HEK293 (cell line): ENCODE results near the gene MEGF8.
A peak's percentile ranks its signal among the peaks of the same experiment; 100 is the strongest.

Experiments used
- BCL6B ChIP-seq: fragments of 450-650 bp; formaldehyde crosslinking; IDR thresholded peaks from 2 replicates; pipeline ENCODE4 v1.5.1; 2017; ENCODE audit warnings: missing biosample characterization, missing genetic modification characterization
- CTCF ChIP-seq: fragments of 450-650 bp; formaldehyde crosslinking; IDR thresholded peaks from 2 replicates; pipeline ENCODE4 v1.5.1; 2016; ENCODE audit warnings: missing biosample characterization, missing genetic modification characterization
- GLIS2 ChIP-seq: fragments of 450-650 bp; formaldehyde crosslinking; IDR thresholded peaks from 2 replicates; pipeline ENCODE4 v1.5.1; 2016; ENCODE audit warnings: missing biosample characterization, missing genetic modification characterization
- KLF9 ChIP-seq: fragments of 450-650 bp; formaldehyde crosslinking; IDR thresholded peaks from 2 replicates; pipeline ENCODE4 v1.5.1; 2016; ENCODE audit warnings: missing biosample characterization, missing genetic modification characterization, low read depth
- OVOL3 ChIP-seq: fragments of 450-650 bp; formaldehyde crosslinking; IDR thresholded peaks from 2 replicates; pipeline ENCODE4 v1.5.1; 2016; ENCODE audit warnings: missing biosample characterization, missing genetic modification characterization
- SCRT2 ChIP-seq: fragments of 450-650 bp; formaldehyde crosslinking; IDR thresholded peaks from 2 replicates; pipeline ENCODE4 v1.5.1; 2016; ENCODE audit warnings: missing biosample characterization, missing genetic modification characterization
- SP2 ChIP-seq: fragments of 450-650 bp; formaldehyde crosslinking; IDR thresholded peaks from 2 replicates; pipeline ENCODE4 v1.5.1; 2016; ENCODE audit warnings: missing biosample characterization, missing genetic modification characterization
- ZBTB11 ChIP-seq: fragments of 450-650 bp; formaldehyde crosslinking; conservative IDR thresholded peaks from 2 replicates; pipeline ENCODE4 v1.5.1; 2016; ENCODE audit warnings: low read depth, missing biosample characterization, missing genetic modification characterization
- ZBTB17 ChIP-seq: fragments of 450-650 bp; formaldehyde crosslinking; IDR thresholded peaks from 2 replicates; pipeline ENCODE4 v1.5.1; 2016; ENCODE audit warnings: missing biosample characterization, missing genetic modification characterization
- ZBTB26 ChIP-seq: fragments of 450-650 bp; formaldehyde crosslinking; optimal IDR thresholded peaks from 2 replicates; pipeline ENCODE3; 2016; ENCODE audit warnings: missing biosample characterization, mild to moderate bottlenecking, missing genetic modification characterization
- ZBTB7A ChIP-seq: fragments of 450-650 bp; formaldehyde crosslinking; IDR thresholded peaks from 2 replicates; pipeline ENCODE4 v1.5.1; 2016; ENCODE audit warnings: low read depth, missing biosample characterization, missing genetic modification characterization
- ZFHX2 ChIP-seq: fragments of 450-650 bp; formaldehyde crosslinking; conservative IDR thresholded peaks from 2 replicates; pipeline ENCODE4 v1.5.1; 2016; ENCODE audit warnings: missing biosample characterization, missing genetic modification characterization
- ZNF10 ChIP-seq: fragments of 450-650 bp; formaldehyde crosslinking; IDR thresholded peaks from 2 replicates; pipeline ENCODE4 v1.5.1; 2017; ENCODE audit warnings: missing biosample characterization, missing genetic modification characterization
- ZNF114 ChIP-seq: fragments of 450-650 bp; formaldehyde crosslinking; IDR thresholded peaks from 2 replicates; pipeline ENCODE4 v1.5.0; 2017; ENCODE audit warnings: missing biosample characterization, missing genetic modification characterization
- ZNF121 ChIP-seq: fragments of 450-650 bp; formaldehyde crosslinking; IDR thresholded peaks from 2 replicates; pipeline ENCODE4 v1.5.1; 2016; ENCODE audit warnings: missing biosample characterization, missing genetic modification characterization
- ZNF2 ChIP-seq: fragments of 450-650 bp; formaldehyde crosslinking; IDR thresholded peaks from 2 replicates; pipeline ENCODE4 v1.5.1; 2016; ENCODE audit warnings: missing biosample characterization, missing genetic modification characterization
- ZNF248 ChIP-seq: fragments of 450-650 bp; formaldehyde crosslinking; IDR thresholded peaks from 2 replicates; pipeline ENCODE4 v1.5.1; 2017; ENCODE audit warnings: missing biosample characterization, missing genetic modification characterization
- ZNF266 ChIP-seq: fragments of 450-650 bp; formaldehyde crosslinking; IDR thresholded peaks from 2 replicates; pipeline ENCODE4 v1.5.1; 2016; ENCODE audit warnings: missing biosample characterization, missing genetic modification characterization, low read depth
- ZNF433 ChIP-seq: fragments of 450-650 bp; formaldehyde crosslinking; IDR thresholded peaks from 2 replicates; pipeline ENCODE4 v1.5.1; 2016; ENCODE audit warnings: missing biosample characterization, missing genetic modification characterization, low read depth
- ZNF629 ChIP-seq: fragments of 450-650 bp; formaldehyde crosslinking; IDR thresholded peaks from 2 replicates; pipeline ENCODE4 v1.5.1; 2017; ENCODE audit warnings: missing biosample characterization, missing genetic modification characterization
- ZNF692 ChIP-seq: fragments of 450-650 bp; formaldehyde crosslinking; IDR thresholded peaks from 2 replicates; pipeline ENCODE4 v1.5.1; 2016; ENCODE audit warnings: missing biosample characterization, missing genetic modification characterization
- ZNF777 ChIP-seq: fragments of 450-650 bp; formaldehyde crosslinking; IDR thresholded peaks from 2 replicates; pipeline ENCODE4 v1.5.1; 2017; ENCODE audit warnings: missing biosample characterization, missing genetic modification characterization, borderline replicate concordance
- ZNF843 ChIP-seq: fragments of 450-650 bp; formaldehyde crosslinking; IDR thresholded peaks from 2 replicates; pipeline ENCODE4 v1.5.1; 2016; ENCODE audit warnings: missing biosample characterization, missing genetic modification characterization
- ZSCAN16 ChIP-seq: fragments of 450-650 bp; formaldehyde crosslinking; IDR thresholded peaks from 2 replicates; pipeline ENCODE4 v1.5.1; 2016; ENCODE audit warnings: missing biosample characterization, missing genetic modification characterization
- ZXDB ChIP-seq: fragments of 450-650 bp; formaldehyde crosslinking; IDR thresholded peaks from 2 replicates; pipeline ENCODE4 v1.5.1; 2016; ENCODE audit warnings: missing biosample characterization, missing genetic modification characterization
- TF ChIP-seq, protein P1 (sequence below): fragments of 450-650 bp; IDR thresholded peaks from 2 replicates; pipeline ENCODE4 v1.5.1; 2018; ENCODE audit warnings: missing biosample characterization, mild to moderate bottlenecking, missing genetic modification characterization
- TF ChIP-seq, protein P2 (sequence below): fragments of 450-650 bp; formaldehyde crosslinking; IDR thresholded peaks from 2 replicates; pipeline ENCODE4 v1.5.1; 2016; ENCODE audit warnings: missing biosample characterization, missing genetic modification characterization

MEGF8 gene

DNA sequence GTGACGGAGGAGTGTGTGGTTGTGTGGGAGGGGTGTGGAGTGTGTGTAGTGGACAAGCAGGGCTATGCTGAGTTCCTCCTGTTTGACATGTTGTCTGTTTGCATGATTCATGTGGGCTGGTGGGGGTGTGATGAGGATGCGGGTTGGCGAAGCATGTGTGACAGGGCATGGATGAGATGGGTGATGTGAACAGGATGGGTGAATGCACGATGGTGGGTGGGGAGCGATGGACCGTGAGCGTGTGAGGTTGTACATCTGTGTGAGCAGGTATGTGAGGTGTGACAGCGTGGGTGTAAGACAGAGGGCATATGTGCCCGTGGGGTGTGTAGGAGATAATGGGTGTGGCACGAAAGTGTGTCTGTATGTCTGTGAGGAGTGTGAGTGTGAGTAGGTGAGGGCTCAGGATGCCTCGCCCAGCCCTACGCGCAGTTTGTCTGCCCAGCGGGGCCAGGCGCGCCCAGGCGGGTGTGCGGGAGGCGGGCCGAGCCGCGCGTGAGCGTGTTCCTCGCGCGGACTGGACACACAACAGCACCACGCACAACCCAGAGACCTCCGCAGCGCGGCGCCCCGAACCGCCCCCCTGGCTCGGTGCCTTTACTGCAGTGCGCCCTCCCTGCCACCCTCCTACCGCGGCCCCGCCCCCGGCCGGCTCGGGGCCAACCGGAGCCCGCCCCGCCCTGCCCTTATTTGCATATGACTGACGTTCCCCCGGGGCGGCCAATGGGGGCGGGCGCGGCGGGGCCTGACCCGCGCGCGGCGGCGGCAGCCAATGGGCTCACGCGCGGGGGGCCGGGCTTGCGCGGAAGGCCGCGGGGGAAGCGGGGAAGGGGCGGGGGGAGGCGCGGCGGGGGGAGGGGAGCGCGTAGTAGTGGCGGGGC is 42.0 kb upstream of the MEGF8 start (continued):
- TF ChIP-seq ZBTB11 (no peak), ZNF121 (tag by site-specific recombination) (0 out of 2 replicates have a peak, but pooled peaks have one; percentile 9), KLF9 (tag by site-specific recombination) (peak; percentile 99), OVOL3 (tag by site-specific recombination) (0 out of 2 replicates have a peak, but pooled peaks have one; percentile 50), BCL6B (no peak), ZNF692 (tag by site-specific recombination) (peak; percentile 69; the same call in 1 of the 2 replicates), SP2 (peak; percentile 72), ZBTB7A (tag by site-specific recombination) (peak; percentile 93), ZNF114 (no peak), ZSCAN16 (tag by site-specific recombination) (peak; percentile 40; the same call in 1 of the 2 replicates), ZNF248 (tag by site-specific recombination) (peak; percentile 81; the same call in 1 of the 2 replicates), ZNF629 (tag by site-specific recombination) (0 out of 2 replicates have a peak, but pooled peaks have one; percentile 25), ZNF777 (peak; percentile 33; the same call in 1 of the 2 replicates), CTCF (tag by site-specific recombination) (peak; percentile 84), ZNF843 (peak; percentile 80), ZNF2 (tag by site-specific recombination) (peak; percentile 96), ZFHX2 (tag by site-specific recombination) (peak; percentile 100), ZNF433 (tag by site-specific recombination) (no peak), SCRT2 (tag by site-specific recombination) (peak; percentile 52; the same call in 1 of the 2 replicates), ZBTB17 (tag by site-specific recombination) (peak; percentile 98), ZNF10 (tag by site-specific recombination) (peak; percentile 55; the same call in 1 of the 2 replicates), GLIS2 (peak; percentile 89; the same call in 1 of the 2 replicates), ZNF266 (tag by site-specific recombination) (peak; percentile 41; the same call in 1 of the 2 replicates), ZBTB26 (tag by site-specific recombination) (peak; percentile 94), ZXDB (peak; percentile 61)
- TF ChIP-seq, protein P1, sequence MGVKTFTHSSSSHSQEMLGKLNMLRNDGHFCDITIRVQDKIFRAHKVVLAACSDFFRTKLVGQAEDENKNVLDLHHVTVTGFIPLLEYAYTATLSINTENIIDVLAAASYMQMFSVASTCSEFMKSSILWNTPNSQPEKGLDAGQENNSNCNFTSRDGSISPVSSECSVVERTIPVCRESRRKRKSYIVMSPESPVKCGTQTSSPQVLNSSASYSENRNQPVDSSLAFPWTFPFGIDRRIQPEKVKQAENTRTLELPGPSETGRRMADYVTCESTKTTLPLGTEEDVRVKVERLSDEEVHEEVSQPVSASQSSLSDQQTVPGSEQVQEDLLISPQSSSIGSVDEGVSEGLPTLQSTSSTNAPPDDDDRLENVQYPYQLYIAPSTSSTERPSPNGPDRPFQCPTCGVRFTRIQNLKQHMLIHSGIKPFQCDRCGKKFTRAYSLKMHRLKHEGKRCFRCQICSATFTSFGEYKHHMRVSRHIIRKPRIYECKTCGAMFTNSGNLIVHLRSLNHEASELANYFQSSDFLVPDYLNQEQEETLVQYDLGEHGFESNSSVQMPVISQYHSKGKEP, result no peak
- TF ChIP-seq, protein P2, sequence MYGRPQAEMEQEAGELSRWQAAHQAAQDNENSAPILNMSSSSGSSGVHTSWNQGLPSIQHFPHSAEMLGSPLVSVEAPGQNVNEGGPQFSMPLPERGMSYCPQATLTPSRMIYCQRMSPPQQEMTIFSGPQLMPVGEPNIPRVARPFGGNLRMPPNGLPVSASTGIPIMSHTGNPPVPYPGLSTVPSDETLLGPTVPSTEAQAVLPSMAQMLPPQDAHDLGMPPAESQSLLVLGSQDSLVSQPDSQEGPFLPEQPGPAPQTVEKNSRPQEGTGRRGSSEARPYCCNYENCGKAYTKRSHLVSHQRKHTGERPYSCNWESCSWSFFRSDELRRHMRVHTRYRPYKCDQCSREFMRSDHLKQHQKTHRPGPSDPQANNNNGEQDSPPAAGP (tag by site-specific recombination), result peak; percentile 83; the same call in 1 of the 2 replicates
